HEK293 (cell line): ENCODE data around the gene SMAGP.
"Not testable (repeated sequence)": the region's sequence is repeated elsewhere in the genome, so short reads cannot be mapped to it uniquely, and the experiment has no call there.

ENCODE experiments used
- CTCF ChIA-PET: fragments of 350-600 bp; formaldehyde crosslinking; extraction: SDS; loops from one replicate; lab custom pipeline; 2021; ENCODE audit warnings: antibody characterized with exemption; lab: Yijun Ruan, JAX
- POLR2A ChIA-PET: fragments of 300-600 bp; formaldehyde crosslinking; extraction: SDS; loops from one replicate; lab custom pipeline; 2020; ENCODE audit warnings: antibody characterized with exemption, inconsistent platforms; lab: Yijun Ruan, JAX
- H3K27ac ChIP-seq: fragments of 200-500 bp; sonication (Bioruptor generic); 2 replicates; pipeline ENCODE4 v1.5.1; 2014; ENCODE audit warnings: low read depth, low read length, control low read depth, inconsistent platforms; ENCODE audit errors: extremely low read depth
- H3K36me3 ChIP-seq, 2 experiments: fragments of 200-500 bp in 1 of 2; sonication (Bioruptor generic) in 1 of 2; 1 replicate in 1 of 2; 2 replicates in 1 of 2; pipeline ENCODE4 v1.5.1; 2014 to 2017; ENCODE audit warnings: inconsistent platforms in 2 of 2, low read length in 2 of 2; ENCODE audit not compliant: control insufficient read depth in 2 of 2, insufficient read depth in 1 of 2
- H3K4me1 ChIP-seq: fragments of 200-500 bp; sonication (Bioruptor generic); 2 replicates; pipeline ENCODE4 v1.5.1; 2014; ENCODE audit warnings: mild to moderate bottlenecking, low read length, inconsistent platforms; ENCODE audit not compliant: control insufficient read depth, insufficient read depth
- H3K4me3 ChIP-seq: 2 replicates; pipeline ENCODE4 v1.5.1; 2011; ENCODE audit warnings: low read depth, mild to moderate bottlenecking, control low read depth, low read length, moderate library complexity
- H3K9me3 ChIP-seq: fragments of 200-500 bp; sonication (Bioruptor generic); 2 replicates; pipeline ENCODE4 v1.5.1; 2014; ENCODE audit warnings: low read depth, low read length, inconsistent platforms; ENCODE audit not compliant: control insufficient read depth, insufficient read depth
- CTCF ChIP-seq: fragments of 450-650 bp; formaldehyde crosslinking; IDR thresholded peaks from 2 replicates; pipeline ENCODE4 v1.5.1; 2016; ENCODE audit warnings: missing biosample characterization, missing genetic modification characterization
- KLF1 ChIP-seq: fragments of 450-650 bp; formaldehyde crosslinking; IDR thresholded peaks from 2 replicates; pipeline ENCODE4 v1.5.1; 2016; ENCODE audit warnings: missing biosample characterization, missing genetic modification characterization
- KLF9 ChIP-seq: fragments of 450-650 bp; formaldehyde crosslinking; IDR thresholded peaks from 2 replicates; pipeline ENCODE4 v1.5.1; 2016; ENCODE audit warnings: missing biosample characterization, missing genetic modification characterization, low read depth
- OVOL3 ChIP-seq: fragments of 450-650 bp; formaldehyde crosslinking; IDR thresholded peaks from 2 replicates; pipeline ENCODE4 v1.5.1; 2016; ENCODE audit warnings: missing biosample characterization, missing genetic modification characterization
- PRDM1 ChIP-seq: fragments of 450-650 bp; formaldehyde crosslinking; IDR thresholded peaks from 2 replicates; pipeline ENCODE4; 2016; ENCODE audit warnings: missing biosample characterization, missing genetic modification characterization
- PRDM10 ChIP-seq: fragments of 450-650 bp; formaldehyde crosslinking; IDR thresholded peaks from 2 replicates; pipeline ENCODE4 v1.5.1; 2016; ENCODE audit warnings: missing biosample characterization, missing genetic modification characterization
- SCRT1 ChIP-seq: fragments of 450-650 bp; formaldehyde crosslinking; IDR thresholded peaks from 2 replicates; pipeline ENCODE4 v1.5.1; 2016; ENCODE audit warnings: missing biosample characterization, missing genetic modification characterization, borderline replicate concordance
- ZNF121 ChIP-seq: fragments of 450-650 bp; formaldehyde crosslinking; IDR thresholded peaks from 2 replicates; pipeline ENCODE4 v1.5.1; 2016; ENCODE audit warnings: missing biosample characterization, missing genetic modification characterization
- ZNF133 ChIP-seq: fragments of 450-650 bp; formaldehyde crosslinking; IDR thresholded peaks from 2 replicates; pipeline ENCODE4 v1.5.1; 2016; ENCODE audit warnings: missing biosample characterization, missing genetic modification characterization
- ZNF341 ChIP-seq: fragments of 450-650 bp; formaldehyde crosslinking; IDR thresholded peaks from 2 replicates; pipeline ENCODE4; 2016; ENCODE audit warnings: low read depth, missing biosample characterization, missing genetic modification characterization
- ZNF366 ChIP-seq: fragments of 450-650 bp; formaldehyde crosslinking; conservative IDR thresholded peaks from 2 replicates; pipeline ENCODE4 v1.5.1; 2016; ENCODE audit warnings: missing biosample characterization, missing genetic modification characterization
- ZNF549 ChIP-seq: fragments of 450-650 bp; IDR thresholded peaks from 2 replicates; pipeline ENCODE4 v1.5.1; 2018; ENCODE audit warnings: missing biosample characterization, missing genetic modification characterization, mild to moderate bottlenecking, inconsistent platforms, moderate library complexity
- ZNF664 ChIP-seq: fragments of 450-650 bp; formaldehyde crosslinking; IDR thresholded peaks from 2 replicates; pipeline ENCODE4 v1.5.1; 2016; ENCODE audit warnings: missing biosample characterization, missing genetic modification characterization
- ZNF692 ChIP-seq: fragments of 450-650 bp; formaldehyde crosslinking; IDR thresholded peaks from 2 replicates; pipeline ENCODE4 v1.5.1; 2016; ENCODE audit warnings: missing biosample characterization, missing genetic modification characterization
- ZNF747 ChIP-seq: fragments of 450-650 bp; formaldehyde crosslinking; IDR thresholded peaks from 2 replicates; pipeline ENCODE4 v1.5.1; 2016; ENCODE audit warnings: missing biosample characterization, missing genetic modification characterization
- ZNF76 ChIP-seq: fragments of 450-650 bp; formaldehyde crosslinking; IDR thresholded peaks from 2 replicates; pipeline ENCODE4; 2016; ENCODE audit warnings: low read depth, missing biosample characterization, missing genetic modification characterization, borderline replicate concordance
- ZNF768 ChIP-seq: fragments of 450-650 bp; formaldehyde crosslinking; IDR thresholded peaks from 2 replicates; pipeline ENCODE4 v1.5.1; 2018; ENCODE audit warnings: missing biosample characterization, mild to moderate bottlenecking, missing genetic modification characterization
- ZNF843 ChIP-seq: fragments of 450-650 bp; formaldehyde crosslinking; IDR thresholded peaks from 2 replicates; pipeline ENCODE4 v1.5.1; 2016; ENCODE audit warnings: missing biosample characterization, missing genetic modification characterization

Gene SMAGP

GRCh38 chr12:51275088-51275487 is 4.9 kb upstream of the SMAGP start:
- Histone ChIP-seq H3K9me3 (no peaks in the 10 kb centered on the region), H3K27ac (no peak overlapping the region)
- CTCF ChIA-PET, result interaction anchor here (0.6 kb wide), 1 partner anchor 479 kb away, joined by 5 read pairs; no protein-coding TSS in a partner anchor
- POLR2A ChIA-PET, result no interaction called here
- TF ChIP-seq ZNF341 (tag by site-specific recombination) (peak; percentile 57), ZNF133 (tag by site-specific recombination) (no peak), PRDM10 (tag by site-specific recombination) (peak; percentile 36; the same call in 1 of the 2 replicates), KLF1 (tag by site-specific recombination) (0 out of 2 replicates have a peak, but pooled peaks have one; percentile 26)
- TF ChIP-seq, all 188 proteins: peak for 3
- no peaks in the 10 kb centered on the region for H3K36me3 ChIP-seq
- no peaks in the 10 kb centered on the region for H3K4me1 ChIP-seq
- H3K4me3 ChIP-seq, result no peak overlapping the region

GRCh38 chr12:51272810-51273209 is 2.6 kb upstream of the SMAGP start:
- TF ChIP-seq ZNF121 (peak; percentile 51; the same call in 1 of the 2 replicates), SCRT1 (tag by site-specific recombination) (0 out of 2 replicates have a peak, but pooled peaks have one; percentile 30)
- TF ChIP-seq, all 188 proteins: peak for 2; not testable (repeated sequence) for 186
- H3K9me3 ChIP-seq, H3K4me3 ChIP-seq, POLR2A ChIA-PET, H3K36me3 ChIP-seq, H3K4me1 ChIP-seq, H3K27ac ChIP-seq: not testable (repeated sequence)
- CTCF ChIA-PET, result interaction anchor here (0.6 kb wide), 1 partner anchor 66 kb away, joined by 3 read pairs; no protein-coding TSS in a partner anchor

- H3K4me3 ChIP-seq, result peak overlapping the region; percentile 68
- TF ChIP-seq ZNF664 (peak; percentile 95), ZNF843 (tag by site-specific recombination) (no peak)
- no peaks in the 10 kb centered on the region for H3K4me1 ChIP-seq
- POLR2A ChIA-PET, result interaction anchor here (0.8 kb wide), 1 partner anchor 11 kb away, joined by 3 read pairs; no protein-coding TSS in a partner anchor
- CTCF ChIA-PET, result interaction anchor here (0.6 to 1.2 kb wide), 6 partner anchors 10 to 408 kb away, joined by 3 to 10 read pairs (median 4); no protein-coding TSS in a partner anchor
- no peaks in the 10 kb centered on the region for H3K9me3 ChIP-seq
- no peaks in the 10 kb centered on the region for H3K36me3 ChIP-seq
- H3K27ac ChIP-seq, result no peak overlapping the region
Observed at GRCh38 chr12:51270951-51271518, 820 bp upstream of the SMAGP start.

GRCh38 chr12:51269174-51270066 is 795 bp downstream of the SMAGP start:
- Histone ChIP-seq H3K4me1 (no peaks in the 10 kb centered on the region), H3K4me3 (peak overlapping the region; percentile 68), H3K9me3 (no peaks in the 10 kb centered on the region), H3K36me3 (no peaks in the 10 kb centered on the region), H3K27ac (peak overlapping the region; percentile 50; the same call in 1 of the 2 replicates)
- ChIA-PET POLR2A (interaction anchor here (0.6 kb wide), 2 partner anchors 186 to 380 kb away, joined by 4 to 6 read pairs; partner anchors contain the start of gene CSRNP2), CTCF (interaction anchor here (0.7 to 1.5 kb wide), 4 partner anchors 13 to 71 kb away, joined by 3 to 7 read pairs (median 4); no protein-coding TSS in a partner anchor)
- no peak for TF ChIP-seq CTCF (tag by site-specific recombination)
- TF ChIP-seq ZNF692 (tag by site-specific recombination), result peak; percentile 56
- 0 out of 2 replicates have a peak, but pooled peaks have one; percentile 19 for TF ChIP-seq ZNF366 (tag by site-specific recombination)
- no peak for TF ChIP-seq ZNF549 (tag by site-specific recombination)
- no peak for TF ChIP-seq ZNF747 (tag by site-specific recombination)
- TF ChIP-seq SCRT1 (tag by site-specific recombination), result no peak
- peak; percentile 43; the same call in 1 of the 2 replicates for TF ChIP-seq PRDM1 (tag by site-specific recombination)
- no peak for TF ChIP-seq ZNF768 (tag by site-specific recombination)
- TF ChIP-seq KLF9 (tag by site-specific recombination), result no peak
- TF ChIP-seq ZNF76, result no peak
- no peak for TF ChIP-seq OVOL3 (tag by site-specific recombination)
